HG02973 (cell line): Measurements from ENCODE around the gene MLH3.
"Not testable (repeated sequence)": the region's sequence is repeated elsewhere in the genome, so short reads cannot be mapped to it uniquely, and the experiment has no call there.

Experiments used
- ATAC-seq: cut with Tn5 transposase; IDR thresholded peaks from one replicate; pipeline ENCODE4 v1.9.1; 2021; ENCODE audit warnings: moderate library complexity; ENCODE audit not compliant: unreplicated experiment

MLH3 gene

DNA sequence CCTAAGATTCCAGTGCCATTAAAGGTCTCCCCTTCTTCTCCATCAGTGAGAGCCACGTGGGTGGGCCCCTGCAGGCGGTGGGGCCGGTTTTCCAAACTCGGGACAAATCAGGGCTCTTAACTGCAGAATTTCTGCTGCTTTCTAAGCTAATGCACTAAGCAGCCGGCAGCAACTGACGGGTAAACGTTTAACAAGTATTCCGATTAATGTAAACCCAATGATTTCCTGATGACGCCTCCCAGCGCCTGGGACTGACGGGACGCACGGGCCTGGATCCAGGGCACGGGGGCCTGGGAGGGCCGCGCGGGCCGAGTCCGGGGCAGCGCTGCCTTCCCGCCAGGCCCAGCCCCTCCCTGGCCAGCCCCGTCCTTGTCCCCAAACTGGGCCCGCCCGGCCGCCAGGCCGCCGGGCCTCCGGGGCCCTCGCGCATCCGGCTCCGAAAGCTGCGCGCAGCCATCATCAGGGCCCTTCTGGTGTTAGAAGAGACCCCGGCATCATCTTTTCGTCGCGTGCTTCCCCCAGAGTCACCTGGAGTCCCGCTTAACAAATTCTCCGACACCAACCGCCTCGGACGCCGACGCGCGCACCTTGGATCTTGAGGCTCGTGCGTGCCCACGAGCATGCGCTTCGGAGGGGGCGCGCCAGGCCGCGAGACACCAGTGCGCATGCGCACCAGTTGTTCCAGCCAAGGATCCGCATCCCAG lies at the start of gene MLH3:
Gene MLH3 (minus strand): TSS at position 616 of the 704 bp plus-strand sequence. CDS start 1,812 bp downstream, outside the sequence.
- peak; percentile 56 for ATAC-seq

DNA sequence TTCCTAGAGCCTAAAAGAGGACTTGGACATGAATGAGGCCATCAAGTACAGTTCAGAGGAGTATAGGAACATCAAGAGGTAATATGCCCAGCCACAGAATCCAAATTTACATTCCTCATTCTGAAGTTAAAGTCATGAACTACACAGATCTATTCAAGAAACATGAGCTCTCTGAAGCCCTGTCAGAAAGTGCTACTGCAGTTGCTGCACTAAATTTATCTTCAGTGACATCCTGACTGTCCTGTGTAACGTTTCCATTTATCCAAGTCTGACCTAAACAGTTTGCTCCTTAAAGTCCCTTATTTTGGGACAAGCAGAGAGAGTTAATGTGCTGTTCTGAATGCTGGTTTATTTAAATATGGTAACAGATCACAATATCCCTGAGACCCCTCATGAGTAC lies 47.4 kb upstream of the MLH3 start:
- ATAC-seq, result no peak

DNA sequence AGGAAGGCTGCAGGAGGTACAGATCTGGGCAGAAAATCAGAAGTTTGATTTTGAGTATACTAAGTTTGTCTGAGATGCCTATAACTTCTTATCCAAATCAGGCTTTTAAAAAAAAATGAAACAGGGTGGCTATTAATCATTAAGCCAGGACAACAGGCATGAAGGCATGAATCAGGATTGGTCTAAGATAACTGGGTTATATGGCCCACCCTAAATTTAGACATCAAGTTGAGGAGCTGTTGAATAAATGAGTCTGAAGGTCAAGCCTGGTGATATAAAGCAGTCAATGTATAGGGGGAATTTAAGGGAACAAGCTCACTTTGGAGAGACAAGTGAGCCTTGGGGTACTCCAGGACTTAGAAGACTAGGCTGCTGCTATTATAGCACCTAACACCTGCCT lies 46.9 kb upstream of the MLH3 start:
- no peak for ATAC-seq

DNA sequence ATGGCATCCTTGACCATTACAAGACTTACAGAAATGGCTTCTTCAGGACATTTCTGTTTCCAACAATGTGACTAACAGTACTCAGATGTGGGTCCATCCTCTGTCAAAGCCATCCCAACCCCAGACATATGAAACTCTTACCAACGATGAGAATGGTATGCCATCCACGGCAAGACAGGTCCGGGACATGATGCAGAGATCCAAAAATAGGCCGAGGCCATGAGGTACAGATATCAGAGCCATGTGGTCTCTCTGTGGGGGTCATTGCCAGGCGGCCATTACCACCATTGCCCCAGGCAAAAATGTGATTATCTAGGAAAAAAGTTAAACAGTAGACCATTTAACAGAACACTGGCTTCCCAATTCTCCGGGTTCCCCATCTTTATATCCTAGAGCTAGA lies 45.7 kb upstream of the MLH3 start:
- no peak for ATAC-seq

DNA sequence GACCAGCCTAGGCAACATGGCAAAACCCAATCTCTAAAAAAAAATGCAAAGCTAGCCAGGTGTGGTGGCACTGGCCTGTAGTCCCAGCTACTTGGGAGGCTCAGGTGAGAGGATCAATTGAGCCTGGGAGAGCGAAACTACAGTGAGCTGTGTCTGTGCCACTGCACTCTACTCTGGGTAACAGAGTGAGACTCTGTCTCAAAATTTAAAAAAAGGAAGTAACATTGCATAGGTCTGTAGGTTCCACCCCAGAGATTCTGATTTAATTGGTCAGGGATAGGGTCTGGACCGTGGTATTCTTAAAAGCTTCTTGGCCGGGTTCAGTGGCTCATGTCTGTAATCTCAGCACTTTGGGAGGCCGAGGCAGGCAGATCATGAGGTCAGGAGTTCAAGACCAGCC lies 44.4 kb upstream of the MLH3 start:
- ATAC-seq, result no peak

DNA sequence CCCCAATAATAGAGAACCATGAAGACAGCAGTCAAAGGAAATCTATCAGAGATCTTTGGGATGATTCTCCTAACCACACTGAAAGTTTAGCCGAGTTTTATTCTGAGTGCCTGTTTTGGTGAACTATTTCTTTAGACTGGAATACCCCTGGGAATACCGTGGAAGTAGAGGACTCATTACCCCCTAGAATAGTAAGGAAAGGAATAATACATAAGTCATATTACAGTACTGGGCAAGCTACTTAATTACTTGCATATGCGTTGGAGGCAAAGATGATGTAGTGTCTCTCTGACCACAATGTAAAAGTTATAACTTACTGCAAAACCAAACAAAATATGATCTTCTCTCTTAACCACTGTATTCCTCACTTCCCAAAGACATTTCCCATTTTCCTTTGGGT lies 43.6 kb upstream of the MLH3 start:
- ATAC-seq, result no peak

DNA sequence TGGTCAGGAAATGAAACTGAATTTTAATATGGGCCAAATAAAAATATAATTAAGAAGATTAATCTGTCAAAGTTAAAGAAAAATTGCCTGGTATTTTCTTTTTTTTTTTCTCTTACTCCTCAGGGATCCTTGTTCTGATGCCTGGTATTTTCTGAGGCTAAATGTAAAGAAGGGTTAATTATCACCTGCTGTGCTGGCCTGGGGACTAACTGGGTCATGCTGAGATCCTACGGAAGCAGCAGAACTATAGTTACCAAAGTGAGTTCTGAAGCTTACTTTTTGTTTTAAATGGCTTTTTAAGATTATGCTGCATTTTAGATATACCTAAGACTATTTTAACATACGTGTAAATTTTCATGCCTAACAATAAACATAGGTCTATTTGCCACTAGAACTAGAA lies 41.4 kb upstream of the MLH3 start:
- no peak for ATAC-seq

DNA sequence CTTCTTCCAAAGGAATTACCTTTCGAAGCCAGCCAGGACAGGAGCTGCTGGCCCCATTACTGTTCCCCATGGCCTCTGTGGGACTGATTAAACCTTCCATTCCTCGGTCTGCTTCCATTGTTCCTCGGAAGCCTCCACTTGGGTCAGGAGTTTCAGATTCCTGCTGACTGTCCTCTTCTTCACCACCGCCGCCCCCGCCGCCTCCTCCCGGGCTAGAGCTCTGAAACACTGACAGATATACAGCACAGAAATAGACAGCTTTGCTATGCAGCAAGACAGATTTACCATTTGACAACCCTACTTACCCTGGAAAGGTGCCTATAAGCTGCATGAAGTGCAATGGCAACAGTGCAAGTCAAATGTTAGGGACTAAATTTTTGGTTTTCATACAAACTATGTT lies 40.0 kb upstream of the MLH3 start:
- no peak for ATAC-seq

DNA sequence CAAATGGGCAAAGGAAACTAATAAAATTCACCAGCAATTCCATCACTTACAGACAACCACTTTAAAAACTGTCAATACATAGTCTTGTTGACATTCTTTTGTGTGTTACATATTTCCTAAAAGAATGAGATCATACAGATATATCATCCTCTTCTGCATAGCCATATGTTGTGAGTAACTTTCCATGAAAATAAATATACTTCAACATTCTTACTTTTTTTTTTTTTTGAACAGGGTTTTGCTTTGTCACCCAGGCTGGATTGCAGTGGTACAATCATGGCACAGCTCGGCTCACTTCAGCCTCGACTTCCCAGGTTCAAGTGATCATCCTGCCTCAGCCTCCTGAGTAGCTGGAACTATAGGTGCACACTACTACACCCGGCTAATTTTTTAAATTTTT lies 39.1 kb upstream of the MLH3 start:
- no peak for ATAC-seq

DNA sequence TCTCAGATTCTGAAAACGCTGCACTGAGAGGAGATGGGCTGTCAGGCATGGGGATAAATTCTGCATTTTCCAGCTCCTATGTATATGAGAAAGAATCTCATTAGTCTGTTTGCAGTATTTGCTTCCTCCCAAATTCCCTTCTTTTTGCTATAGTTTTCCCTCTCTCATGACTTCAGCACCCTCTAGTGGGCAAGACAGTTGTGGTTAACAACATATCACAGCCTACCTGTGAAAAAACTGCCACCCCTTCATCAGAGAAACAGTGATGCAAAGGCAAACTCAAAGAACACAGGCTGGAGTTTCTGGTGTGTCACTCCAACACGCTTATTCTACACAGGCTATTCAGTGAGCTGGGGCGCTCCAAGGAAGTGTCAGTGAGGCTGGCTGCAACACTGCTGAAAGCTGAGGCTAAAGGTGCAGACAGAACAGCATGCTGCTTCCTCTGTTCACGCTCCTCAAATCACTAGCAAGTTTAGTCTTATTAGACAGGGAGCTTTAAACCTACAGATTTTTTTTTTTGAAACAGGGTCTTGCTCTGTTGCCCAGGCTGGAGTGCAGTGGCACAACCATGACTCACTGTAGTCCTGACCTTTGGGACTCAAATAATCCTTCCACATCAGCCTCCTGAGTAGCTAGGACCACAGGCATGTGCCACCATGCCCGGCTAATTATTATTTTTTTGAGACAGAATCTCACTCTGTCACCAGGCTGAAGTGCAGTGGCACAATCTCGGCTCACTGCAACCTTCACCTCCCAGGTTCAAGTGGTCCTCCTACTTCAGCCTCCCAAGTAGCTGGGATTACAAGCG lies 37.5 kb upstream of the MLH3 start:
- ATAC-seq, result no peak

DNA sequence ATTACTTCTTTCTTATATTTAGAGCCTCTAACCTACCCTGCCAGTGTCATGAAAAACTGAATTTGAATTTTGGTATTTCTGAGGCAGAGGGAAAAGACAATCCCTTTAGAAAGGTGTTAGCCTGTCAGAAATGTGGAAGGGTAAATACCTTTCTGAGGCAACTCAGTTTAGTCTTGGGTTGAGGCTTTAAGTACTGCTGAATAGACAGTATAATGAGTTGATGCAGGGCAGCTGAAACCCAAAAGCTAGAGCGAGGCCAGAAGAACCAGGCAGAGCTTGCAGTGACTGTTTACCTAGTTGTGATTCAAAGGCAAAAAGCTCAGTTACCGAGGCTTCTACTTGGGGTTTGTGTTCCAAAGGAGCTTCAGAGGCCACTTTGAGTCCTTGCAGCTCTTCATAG lies 36.9 kb upstream of the MLH3 start:
- ATAC-seq, result no peak

DNA sequence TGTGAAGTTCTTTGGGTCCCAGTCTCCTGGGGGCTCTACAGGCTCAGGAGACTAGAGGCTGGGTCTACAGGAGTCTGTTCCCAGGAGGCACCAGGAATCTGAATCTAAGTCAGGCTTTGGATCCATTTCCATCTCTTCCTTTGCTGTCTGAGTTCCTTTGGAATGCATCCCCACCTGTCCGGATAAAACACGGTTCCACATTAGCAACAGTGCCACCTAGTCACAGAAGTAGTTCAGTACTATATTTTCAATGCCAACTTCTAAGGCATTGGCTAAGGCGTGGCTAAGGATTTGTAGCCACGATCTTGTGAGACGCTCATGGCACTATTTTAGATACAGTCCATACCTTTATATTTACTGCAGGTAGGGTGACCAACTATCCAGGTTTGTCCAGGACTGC lies 33.2 kb upstream of the MLH3 start:
- no peak for ATAC-seq

DNA sequence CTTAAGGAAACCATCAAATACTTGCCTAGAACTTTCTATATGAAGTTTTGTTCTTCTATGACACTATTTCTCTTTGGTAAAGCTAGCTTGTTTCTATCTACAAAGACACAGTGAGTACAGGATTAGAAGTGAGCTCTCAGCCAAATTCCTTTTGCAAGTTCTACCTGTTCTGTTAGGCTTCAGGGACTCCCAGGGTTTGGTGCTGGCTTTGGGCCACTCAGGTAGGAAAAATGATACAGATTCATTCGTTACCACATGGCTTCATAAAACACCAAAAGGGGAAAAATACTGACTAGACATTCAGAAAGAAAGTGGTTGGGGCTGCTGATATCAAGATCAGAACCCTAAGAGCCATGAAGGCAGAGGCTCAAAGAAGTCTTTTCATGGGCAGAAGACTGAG lies 32.0 kb upstream of the MLH3 start:
- no peak for ATAC-seq

DNA sequence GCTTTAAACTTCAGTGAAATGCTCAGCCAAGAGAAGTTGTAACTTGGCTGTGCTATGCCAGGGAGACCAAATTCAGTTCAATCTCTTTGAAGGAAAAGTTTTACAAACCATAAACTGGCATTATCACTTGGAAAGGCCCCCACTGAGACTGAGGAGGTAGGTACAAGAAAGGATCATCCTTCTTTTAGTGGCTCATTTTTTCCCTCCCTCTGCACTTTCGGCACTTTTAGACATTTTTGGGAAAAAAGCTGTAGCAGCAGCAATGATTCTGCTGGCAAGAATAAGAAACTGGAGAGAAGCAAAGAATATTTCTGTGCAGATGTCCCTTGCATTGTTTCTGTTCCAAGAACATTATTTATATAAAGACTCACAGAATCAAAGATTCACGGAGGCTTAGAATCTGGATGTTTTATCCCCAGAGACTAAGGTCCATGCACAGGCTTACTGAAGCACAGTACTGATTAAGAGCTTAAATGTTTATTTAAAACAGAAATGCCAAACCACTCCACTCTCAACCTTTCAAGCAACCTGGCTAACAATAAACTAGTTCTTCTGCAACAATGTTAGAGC lies 30.5 kb upstream of the MLH3 start:
- ATAC-seq, result no peak

DNA sequence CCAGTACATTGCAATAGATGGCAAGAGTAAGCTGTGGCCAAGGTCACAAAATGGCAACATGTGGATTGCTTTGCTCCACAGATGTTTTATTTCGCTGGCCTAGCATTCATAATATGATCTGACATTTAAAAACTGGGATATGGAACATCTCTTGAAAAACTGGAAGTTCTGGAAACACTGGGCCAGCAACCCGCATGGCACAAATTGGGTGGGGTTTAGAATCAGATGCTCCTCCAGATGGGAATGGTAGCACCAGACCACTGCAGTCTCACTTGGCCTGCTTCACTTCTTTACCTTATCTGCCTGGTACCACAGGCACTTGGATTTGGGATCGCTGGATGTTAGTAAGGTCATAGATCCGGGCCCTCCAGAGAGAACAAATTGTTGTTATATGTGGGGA lies 28.3 kb upstream of the MLH3 start:
- ATAC-seq, result no peak

DNA sequence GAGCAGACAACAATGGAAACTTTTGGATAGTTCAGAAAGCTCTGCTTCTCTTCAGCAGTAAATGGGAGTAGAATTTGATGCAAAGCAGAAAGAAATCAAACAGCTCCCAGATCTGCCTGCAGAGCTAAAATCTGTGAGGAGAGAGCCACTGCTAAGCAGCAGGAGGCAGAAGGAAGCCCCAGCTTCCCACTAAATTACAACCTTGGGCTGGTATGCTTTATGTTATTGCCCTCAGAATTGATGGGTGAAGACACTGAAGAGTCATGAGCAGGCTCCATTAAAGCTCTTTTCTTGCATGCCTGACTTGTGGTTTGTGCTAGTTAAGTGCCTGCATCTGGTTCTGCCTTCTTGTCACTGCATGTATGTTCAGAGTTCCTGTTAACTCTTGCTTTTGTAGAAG lies 26.5 kb upstream of the MLH3 start:
- no peak for ATAC-seq

DNA sequence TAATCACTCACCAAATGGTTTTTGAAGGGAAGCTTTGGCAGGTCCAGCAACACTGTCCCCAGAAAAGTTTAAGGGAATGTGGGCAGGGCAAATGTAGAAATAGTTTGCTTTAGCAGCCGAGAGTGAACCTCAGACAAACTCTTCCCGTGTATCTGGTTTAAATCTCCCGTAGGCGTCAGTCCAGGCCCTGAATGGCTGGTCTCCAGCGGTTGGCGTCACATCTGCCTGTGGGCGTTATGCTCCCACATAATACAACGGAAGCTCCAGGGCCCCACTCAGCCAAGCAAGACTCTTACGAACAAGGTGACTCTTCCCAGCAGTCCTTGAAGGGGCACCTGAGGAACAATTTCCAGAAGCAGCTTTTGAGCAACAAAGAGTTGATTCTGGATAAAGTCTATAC lies 19.1 kb upstream of the MLH3 start:
- ATAC-seq, result no peak

DNA sequence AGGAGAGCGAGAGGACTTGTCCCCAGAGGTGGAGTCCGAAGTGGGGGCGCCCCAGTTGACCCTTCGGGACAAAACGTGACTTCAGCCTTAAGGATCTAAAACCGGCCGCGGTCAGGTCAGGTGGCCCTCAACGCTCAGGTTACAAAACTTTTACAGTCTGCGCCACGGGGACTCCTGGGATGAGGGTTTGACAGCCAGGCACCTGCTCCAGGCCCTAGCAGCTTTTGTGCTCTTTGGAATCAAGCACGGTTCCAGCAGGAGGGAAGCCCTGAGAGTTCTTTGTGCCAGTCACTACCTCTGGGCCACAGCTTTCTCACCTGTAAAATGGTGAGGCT lies 18.5 kb upstream of the MLH3 start:
- no peak for ATAC-seq

DNA sequence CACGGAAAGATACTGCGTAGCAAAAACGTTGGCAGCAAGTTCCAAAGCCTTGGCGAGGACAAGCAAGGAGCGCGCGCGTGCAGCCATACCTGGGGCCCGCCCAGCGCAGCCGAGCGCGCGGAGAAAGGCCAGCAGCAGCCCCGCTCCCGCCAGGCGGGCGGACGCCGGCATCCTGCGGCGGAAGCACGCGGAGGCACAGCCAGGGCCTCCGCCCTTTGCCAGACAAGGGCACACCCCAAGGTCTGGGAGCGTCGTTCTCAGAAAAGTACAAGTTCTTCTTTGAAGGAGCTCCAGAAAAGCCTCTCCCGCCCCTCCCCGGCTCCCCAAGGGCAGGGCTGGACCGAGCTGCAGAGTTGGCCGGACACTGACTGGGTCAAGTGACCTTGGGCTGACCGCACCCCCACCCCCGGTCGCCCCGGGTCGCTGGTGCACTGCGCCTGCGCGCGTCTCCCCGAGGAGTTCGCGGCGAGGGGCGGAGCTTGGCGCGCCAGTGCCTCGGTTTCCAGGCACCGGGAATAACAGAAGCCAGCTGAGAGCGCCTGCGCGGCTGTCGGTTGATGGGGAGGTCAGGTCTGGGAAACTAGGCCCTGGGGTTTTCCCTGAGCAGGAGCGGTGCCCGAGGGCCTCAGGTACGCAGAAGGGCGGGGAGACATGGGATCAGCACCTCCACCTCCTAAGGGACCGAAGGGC lies 18.0 kb upstream of the MLH3 start, which contains the start of gene ZC2HC1C:
Gene ZC2HC1C (plus strand): TSS at position 521 of the 690 bp plus-strand sequence. CDS start 933 bp downstream, outside the sequence.
- peak; percentile 61 for ATAC-seq

DNA sequence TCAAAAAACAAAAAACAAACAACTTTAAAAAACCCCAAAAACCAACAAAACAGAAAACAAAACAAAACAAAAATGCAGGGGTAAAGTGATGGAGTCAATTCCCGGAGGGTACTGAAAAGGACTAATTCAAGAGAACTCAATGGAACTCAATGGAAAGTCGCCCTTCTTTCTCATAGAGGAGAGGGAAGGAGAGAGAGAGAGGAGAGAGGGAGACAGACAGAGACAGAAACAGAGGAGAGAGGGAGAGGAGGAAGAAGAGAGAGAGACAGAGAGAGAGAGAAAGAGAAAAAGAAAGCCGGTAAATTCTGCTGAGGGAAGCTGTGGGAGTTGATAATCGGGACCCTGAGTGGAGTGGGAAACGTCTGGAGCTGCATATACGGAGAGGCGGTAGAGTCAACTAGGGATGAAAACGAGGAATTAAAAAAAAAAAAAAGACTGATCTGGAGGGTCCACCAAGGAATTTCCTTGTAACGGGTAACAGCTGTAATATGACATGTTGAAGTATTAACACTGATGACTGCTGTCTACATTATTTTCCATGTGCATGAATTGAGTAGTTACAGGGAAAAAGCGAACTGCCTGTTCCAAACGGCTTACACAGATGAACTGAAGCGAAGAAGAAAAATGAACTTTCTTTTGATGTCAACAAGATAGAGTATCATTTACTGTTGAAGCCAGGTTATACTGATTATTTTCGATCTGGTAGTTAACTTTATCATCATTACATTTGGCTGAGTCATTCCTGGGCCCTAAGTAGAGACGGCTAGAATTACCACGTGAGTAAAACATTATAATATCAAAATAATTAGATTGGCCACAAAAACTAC lies 17.2 kb upstream of the MLH3 start:
- ATAC-seq, result no peak

DNA sequence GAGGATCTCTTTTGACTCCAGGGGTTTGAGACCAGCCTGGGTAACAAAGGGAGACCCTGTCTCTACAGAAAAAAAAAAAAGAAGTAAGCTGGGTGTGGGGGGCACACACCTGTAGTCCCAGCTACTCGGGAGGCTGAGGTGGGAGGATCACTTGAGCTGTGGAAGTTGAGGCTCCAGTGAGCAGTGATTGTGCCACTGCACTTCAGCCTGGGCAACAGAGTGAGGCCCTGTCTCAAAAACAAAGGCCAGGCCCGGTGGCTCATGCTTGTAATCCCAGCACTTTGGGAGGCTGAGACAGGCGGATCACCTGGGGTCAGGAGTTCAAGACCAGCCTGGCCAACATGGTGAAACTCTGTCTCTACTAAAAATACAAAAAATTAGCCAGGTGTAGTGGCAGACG lies 16.5 kb upstream of the MLH3 start:
- not testable (repeated sequence) for ATAC-seq
